HEK293 (cell line): ENCODE results near the gene PITPNM1.
A peak's percentile ranks its signal among the peaks of the same experiment; 100 is the strongest.

Experiments used
- CTCF ChIA-PET: fragments of 350-600 bp; formaldehyde crosslinking; extraction: SDS; loops from one replicate; lab custom pipeline; 2021; ENCODE audit warnings: antibody characterized with exemption; lab: Yijun Ruan, JAX
- POLR2A ChIA-PET: fragments of 300-600 bp; formaldehyde crosslinking; extraction: SDS; loops from one replicate; lab custom pipeline; 2020; ENCODE audit warnings: antibody characterized with exemption, inconsistent platforms; lab: Yijun Ruan, JAX
- H3K27ac ChIP-seq: fragments of 200-500 bp; sonication (Bioruptor generic); 2 replicates; pipeline ENCODE4 v1.5.1; 2014; ENCODE audit warnings: low read depth, low read length, control low read depth, inconsistent platforms; ENCODE audit errors: extremely low read depth
- H3K36me3 ChIP-seq, 2 experiments: fragments of 200-500 bp in 1 of 2; sonication (Bioruptor generic) in 1 of 2; 1 replicate in 1 of 2; 2 replicates in 1 of 2; pipeline ENCODE4 v1.5.1; 2014 to 2017; ENCODE audit warnings: inconsistent platforms in 2 of 2, low read length in 2 of 2; ENCODE audit not compliant: control insufficient read depth in 2 of 2, insufficient read depth in 1 of 2
- H3K4me1 ChIP-seq: fragments of 200-500 bp; sonication (Bioruptor generic); 2 replicates; pipeline ENCODE4 v1.5.1; 2014; ENCODE audit warnings: mild to moderate bottlenecking, low read length, inconsistent platforms; ENCODE audit not compliant: control insufficient read depth, insufficient read depth
- H3K4me3 ChIP-seq: 2 replicates; pipeline ENCODE4 v1.5.1; 2011; ENCODE audit warnings: low read depth, mild to moderate bottlenecking, control low read depth, low read length, moderate library complexity
- H3K9me3 ChIP-seq: fragments of 200-500 bp; sonication (Bioruptor generic); 2 replicates; pipeline ENCODE4 v1.5.1; 2014; ENCODE audit warnings: low read depth, low read length, inconsistent platforms; ENCODE audit not compliant: control insufficient read depth, insufficient read depth
- GLI2 ChIP-seq: fragments of 450-650 bp; formaldehyde crosslinking; IDR thresholded peaks from 2 replicates; pipeline ENCODE4; 2017; ENCODE audit warnings: missing biosample characterization, missing genetic modification characterization, low read depth, borderline replicate concordance
- GLIS2 ChIP-seq: fragments of 450-650 bp; formaldehyde crosslinking; IDR thresholded peaks from 2 replicates; pipeline ENCODE4 v1.5.1; 2016; ENCODE audit warnings: missing biosample characterization, missing genetic modification characterization
- HIC1 ChIP-seq: fragments of 450-650 bp; formaldehyde crosslinking; IDR thresholded peaks from 2 replicates; pipeline ENCODE4 v1.5.1; 2016; ENCODE audit warnings: missing biosample characterization, missing genetic modification characterization
- HOXA7 ChIP-seq: sonication (generic); formaldehyde crosslinking; IDR thresholded peaks from 2 replicates; pipeline ENCODE4 v1.8.1; 2022; ENCODE audit warnings: missing genetic modification reagents, borderline replicate concordance
- MYNN ChIP-seq: fragments of 450-650 bp; formaldehyde crosslinking; IDR thresholded peaks from 2 replicates; pipeline ENCODE4 v1.5.1; 2016; ENCODE audit warnings: missing biosample characterization, missing genetic modification characterization, borderline replicate concordance
- OSR2 ChIP-seq: fragments of 450-650 bp; formaldehyde crosslinking; IDR thresholded peaks from 2 replicates; pipeline ENCODE4 v1.5.1; 2016; ENCODE audit warnings: missing biosample characterization, missing genetic modification characterization
- REPIN1 ChIP-seq: fragments of 450-650 bp; formaldehyde crosslinking; IDR thresholded peaks from 2 replicates; pipeline ENCODE4 v1.5.1; 2017; ENCODE audit warnings: missing biosample characterization, missing genetic modification characterization, low read depth
- SETDB1 ChIP-seq: IDR thresholded peaks from one replicate; pipeline ENCODE4 v1.6.1; 2017; ENCODE audit warnings: mild to moderate bottlenecking, low read length, moderate library complexity, mixed read lengths; ENCODE audit not compliant: insufficient read length
- TSHZ1 ChIP-seq: fragments of 450-650 bp; formaldehyde crosslinking; IDR thresholded peaks from 2 replicates; pipeline ENCODE4 v1.5.1; 2016; ENCODE audit warnings: missing biosample characterization, missing genetic modification characterization, borderline replicate concordance
- ZNF112 ChIP-seq: fragments of 450-650 bp; formaldehyde crosslinking; IDR thresholded peaks from 2 replicates; pipeline ENCODE4 v1.5.0; 2017; ENCODE audit warnings: missing biosample characterization, missing genetic modification characterization
- ZNF2 ChIP-seq: fragments of 450-650 bp; formaldehyde crosslinking; IDR thresholded peaks from 2 replicates; pipeline ENCODE4 v1.5.1; 2016; ENCODE audit warnings: missing biosample characterization, missing genetic modification characterization
- ZNF280D ChIP-seq: fragments of 450-650 bp; formaldehyde crosslinking; IDR thresholded peaks from 2 replicates; pipeline ENCODE4 v1.5.1; 2016; ENCODE audit warnings: missing biosample characterization, missing genetic modification characterization
- ZNF362 ChIP-seq: fragments of 450-650 bp; formaldehyde crosslinking; IDR thresholded peaks from 2 replicates; pipeline ENCODE4 v1.5.1; 2016; ENCODE audit warnings: missing biosample characterization, missing genetic modification characterization
- ZNF394 ChIP-seq: fragments of 450-650 bp; formaldehyde crosslinking; IDR thresholded peaks from 2 replicates; pipeline ENCODE4 v1.5.1; 2016; ENCODE audit warnings: missing biosample characterization, missing genetic modification characterization, mild to moderate bottlenecking, moderate library complexity, borderline replicate concordance
- ZNF398 ChIP-seq: fragments of 450-650 bp; formaldehyde crosslinking; IDR thresholded peaks from 2 replicates; pipeline ENCODE4 v1.5.1; 2017; ENCODE audit warnings: missing biosample characterization, missing genetic modification characterization
- ZNF561 ChIP-seq: fragments of 450-650 bp; IDR thresholded peaks from 2 replicates; pipeline ENCODE4 v1.5.1; 2018; ENCODE audit warnings: missing biosample characterization, missing genetic modification characterization, borderline replicate concordance
- ZNF596 ChIP-seq: fragments of 450-650 bp; IDR thresholded peaks from 2 replicates; pipeline ENCODE4 v1.5.0; 2018; ENCODE audit warnings: missing biosample characterization, mild to moderate bottlenecking, missing genetic modification characterization, moderate library complexity
- ZNF610 ChIP-seq: fragments of 450-650 bp; formaldehyde crosslinking; IDR thresholded peaks from 2 replicates; pipeline ENCODE4 v1.5.1; 2016; ENCODE audit warnings: missing biosample characterization, missing genetic modification characterization, borderline replicate concordance
- ZNF626 ChIP-seq: fragments of 450-650 bp; sonication (Bioruptor Pico); formaldehyde crosslinking; IDR thresholded peaks from 2 replicates; pipeline ENCODE4 v1.5.1; 2018; ENCODE audit warnings: missing biosample characterization, missing genetic modification characterization, inconsistent platforms
- ZNF701 ChIP-seq: fragments of 450-650 bp; formaldehyde crosslinking; IDR thresholded peaks from 2 replicates; pipeline ENCODE4 v1.5.1; 2016; ENCODE audit warnings: missing biosample characterization, missing genetic modification characterization

The PITPNM1 gene

GRCh38 chr11:67534070-67534679 lies 29.0 kb upstream of the PITPNM1 start (continued):
- TF ChIP-seq SETDB1 (peak; percentile 100), ZNF610 (tag by site-specific recombination) (peak; percentile 58; the same call in 1 of the 2 replicates), ZNF280D (tag by site-specific recombination) (peak; percentile 65; the same call in 1 of the 2 replicates), ZNF626 (tag by site-specific recombination) (0 out of 2 replicates have a peak, but pooled peaks have one; percentile 72)

- Histone ChIP-seq H3K9me3 (no peaks in the 10 kb centered on the region), H3K36me3 (no peaks in the 10 kb centered on the region), H3K27ac (no peak overlapping the region), H3K4me3 (no peak overlapping the region), H3K4me1 (no peaks in the 10 kb centered on the region)
- TF ChIP-seq ZNF362, result no peak
- no peak for TF ChIP-seq ZNF2
- no peak for TF ChIP-seq ZNF394 (tag by site-specific recombination)
- no peak for TF ChIP-seq TSHZ1 (tag by site-specific recombination)
- no peak for TF ChIP-seq OSR2 (tag by site-specific recombination)
- TF ChIP-seq ZNF701 (tag by site-specific recombination), result no peak
- TF ChIP-seq GLIS2 (tag by site-specific recombination), result no peak
- TF ChIP-seq ZNF561 (tag by site-specific recombination), result no peak
- TF ChIP-seq ZNF596 (tag by site-specific recombination), result no peak
- TF ChIP-seq HOXA7 (CRISPR knock-in tag), result no peak
- no peak for TF ChIP-seq ZNF280D (tag by site-specific recombination)
- no peak for TF ChIP-seq HIC1 (tag by site-specific recombination)
- TF ChIP-seq ZNF112, result no peak
- TF ChIP-seq ZNF398 (tag by site-specific recombination), result no peak
- no peak for TF ChIP-seq GLI2
- TF ChIP-seq MYNN, result no peak
- TF ChIP-seq REPIN1 (tag by site-specific recombination), result no peak
- ChIA-PET CTCF (no interaction called here), POLR2A (no interaction called here)
Observed at GRCh38 chr11:67532889-67533288, 27.7 kb upstream of the PITPNM1 start.
